ENCODE measurements around the gene PFN1.

Gene PFN1

GRCh38 chr17:4948166-4948930, at the start of gene PFN1:
PFN1 (minus strand) TSS chr17:4948530; CDS start chr17:4948394, 136 bp downstream.
- peak; percentile 86 for DNase-seq

DNA sequence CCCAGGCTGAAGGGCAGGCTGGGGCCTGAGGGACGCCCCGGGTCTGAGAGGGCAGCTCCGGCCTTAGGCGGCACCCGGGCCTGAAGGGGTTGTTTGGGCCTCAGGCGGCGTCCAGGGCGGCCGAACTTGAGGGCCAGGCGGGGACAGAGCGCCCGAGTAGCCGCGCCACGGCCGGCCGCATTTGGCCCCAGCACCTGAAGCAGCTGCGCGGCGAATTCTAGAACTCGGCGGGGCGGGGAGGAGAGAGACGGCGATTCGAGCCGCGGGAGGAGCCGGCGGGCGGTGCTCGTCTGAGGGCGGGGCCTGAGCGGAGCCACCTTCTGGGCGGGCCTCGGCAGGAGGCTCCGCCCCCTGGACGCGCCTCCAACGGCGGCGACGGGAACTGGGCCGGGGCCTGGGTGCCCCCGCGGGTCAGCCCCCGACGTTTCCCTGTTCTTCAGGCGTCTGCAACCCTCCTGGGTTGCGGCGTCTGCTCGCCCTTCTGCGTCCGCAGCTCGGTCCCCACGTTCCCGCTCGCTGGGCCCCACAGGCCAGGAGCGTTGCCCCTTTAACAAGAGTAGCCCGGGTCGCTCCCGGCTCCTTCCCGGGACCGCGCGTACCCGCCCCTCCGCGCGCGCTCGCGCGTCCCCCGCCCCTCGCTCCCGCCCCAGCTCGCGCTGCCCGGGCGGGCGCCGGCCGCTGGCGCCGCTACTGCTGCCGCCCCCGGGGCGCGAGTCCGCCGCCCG, 49.1 kb upstream of the PFN1 start, which contains the start of the genes INCA1 and KIF1C:
TSS of gene INCA1 (minus strand) at position 221 of the 725 bp plus-strand sequence. CDS start 3,085 bp downstream, outside the sequence.
TSS of gene KIF1C (plus strand) at position 649 of the 725 bp plus-strand sequence. CDS start 2,297 bp downstream, outside the sequence.
- DNase-seq, result peak; percentile 99

- no peak for DNase-seq
Observed at GRCh38 chr17:4994081-4994595, 45.8 kb upstream of the PFN1 start.

GRCh38 chr17:4987767-4988567, 39.6 kb upstream of the PFN1 start:
- no peak for DNase-seq

DNA sequence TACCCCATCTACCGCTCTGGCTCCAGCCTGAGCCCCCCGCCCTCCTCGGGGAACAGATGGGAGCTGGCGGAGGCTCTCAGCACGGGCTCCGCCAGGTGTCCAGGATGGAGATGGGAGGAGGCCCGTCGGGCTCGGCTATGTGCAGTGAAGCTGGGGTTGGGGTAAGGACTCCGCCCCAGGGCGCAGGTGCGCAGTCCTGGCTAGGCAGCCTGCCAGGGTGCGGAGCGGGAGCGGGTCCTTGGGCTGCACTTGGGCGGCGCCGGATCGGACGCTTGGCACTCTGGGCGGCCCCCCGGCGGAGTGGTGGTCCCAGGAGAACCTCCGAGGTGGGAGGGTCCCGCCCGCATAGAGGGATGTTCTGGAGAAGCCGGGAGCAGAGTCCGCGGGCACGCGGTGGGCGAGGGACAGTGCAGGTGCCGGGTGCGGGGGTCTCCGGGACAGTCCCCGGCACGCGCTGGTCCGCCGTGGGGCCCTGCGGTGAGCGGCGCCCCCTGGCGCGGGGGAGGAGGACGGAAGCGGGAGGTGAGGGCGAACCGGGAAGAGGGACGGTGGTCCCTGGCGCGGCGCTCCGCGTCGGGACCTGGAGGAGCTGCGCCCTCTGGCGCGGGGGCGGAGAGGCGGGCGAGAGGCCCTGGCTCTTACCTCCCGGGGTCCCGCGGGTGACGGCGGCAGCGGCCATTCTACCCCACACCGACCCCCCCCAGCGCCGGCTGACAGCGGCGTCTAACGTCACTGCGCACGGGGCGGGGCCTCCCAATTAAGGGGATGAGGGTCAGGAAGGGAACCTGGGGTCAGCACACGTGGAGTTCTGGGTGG, 38.8 kb upstream of the PFN1 start, which contains the start of gene CAMTA2:
TSS of gene CAMTA2 (minus strand) at position 725 of the 816 bp plus-strand sequence. CDS start 1,453 bp downstream, outside the sequence.
- peak; percentile 92 for DNase-seq

DNA sequence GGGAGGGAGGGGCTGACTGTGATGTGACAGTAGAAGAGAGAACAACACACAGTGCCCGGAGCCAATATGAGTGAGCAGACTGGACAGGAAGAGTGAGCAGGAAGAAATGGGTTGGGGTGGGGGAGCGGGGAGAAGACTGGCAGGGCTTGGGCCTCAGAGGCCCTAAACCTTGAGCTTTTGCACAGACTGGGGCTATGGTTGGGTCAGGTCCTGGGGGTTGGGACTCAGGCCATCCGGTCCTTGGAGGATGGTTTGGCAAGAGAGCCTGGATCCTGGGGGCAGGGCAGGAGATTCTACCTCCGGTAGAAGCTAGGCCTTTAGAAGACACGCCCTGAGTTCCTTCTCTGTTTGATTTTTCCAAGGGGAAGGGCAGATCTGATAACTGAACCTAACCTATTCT, 38.1 kb upstream of the PFN1 start:
- DNase-seq, result no peak

DNA sequence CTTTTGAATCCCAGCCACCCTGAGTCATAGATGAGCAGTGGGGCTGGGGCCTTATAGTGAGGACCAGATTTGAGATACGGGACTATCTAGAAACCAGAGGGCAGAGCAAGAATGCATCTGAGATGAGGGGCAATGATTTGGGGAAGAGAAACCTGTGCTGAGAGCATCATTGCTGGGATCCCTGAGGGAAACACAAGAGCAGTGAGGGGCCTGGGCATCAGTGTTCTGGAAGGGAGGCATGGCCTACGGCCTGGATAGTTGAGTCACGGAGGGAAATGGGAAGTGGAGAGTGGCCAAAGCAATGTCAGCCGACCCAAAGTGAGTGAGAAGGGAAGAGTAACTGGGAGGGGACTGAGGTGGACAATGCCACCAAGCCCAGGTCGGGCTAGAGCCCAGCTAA, 34.0 kb upstream of the PFN1 start:
- DNase-seq, result no peak

DNA sequence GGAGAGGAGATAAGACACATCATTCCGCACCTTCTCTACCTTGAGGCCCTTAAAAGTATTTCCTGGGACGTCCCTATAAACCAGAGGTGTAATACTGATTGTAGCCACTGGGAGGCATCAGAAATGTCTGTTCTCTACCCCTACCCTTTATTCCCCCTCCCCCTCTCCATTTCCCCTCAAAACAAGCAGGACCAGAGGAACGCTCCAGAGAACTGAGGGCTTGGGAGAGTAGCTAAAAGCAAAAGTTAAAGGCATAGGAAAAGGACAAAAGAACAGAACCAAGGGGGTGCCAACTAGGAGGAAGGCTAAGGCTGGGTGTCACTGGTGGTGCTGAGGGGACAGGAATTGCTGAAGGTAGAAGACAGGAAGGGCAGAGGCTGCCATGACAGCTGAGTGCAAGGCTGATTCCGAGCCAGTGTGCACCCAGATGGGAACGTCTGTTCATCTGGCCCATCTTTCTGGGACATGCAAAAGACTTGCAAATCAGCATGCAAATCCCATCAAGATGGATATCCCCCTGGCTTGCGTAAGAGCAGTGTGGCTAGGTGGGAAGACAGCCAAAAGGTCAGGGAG, 32.4 kb upstream of the PFN1 start:
- DNase-seq, result peak; percentile 68

DNA sequence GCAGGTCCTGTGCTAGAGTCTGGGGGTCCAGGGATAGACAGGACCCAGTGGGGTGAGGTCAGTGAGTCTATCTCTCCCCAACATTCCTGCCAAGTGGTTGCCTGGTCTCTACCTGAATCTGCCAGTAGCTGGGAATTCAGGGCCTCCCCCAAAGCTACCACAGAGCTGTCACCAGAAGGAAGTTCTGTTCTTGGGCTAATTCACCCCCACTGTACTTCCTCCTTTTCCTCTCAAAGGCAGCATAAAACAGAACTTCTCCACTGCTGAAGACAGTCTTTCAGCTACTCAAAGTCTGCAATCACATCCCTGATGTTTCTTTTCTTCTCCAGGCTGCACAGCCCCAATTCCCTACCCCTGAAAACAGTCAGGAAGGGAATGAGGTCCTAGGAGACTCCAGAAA, 30.4 kb upstream of the PFN1 start:
- DNase-seq, result no peak

DNA sequence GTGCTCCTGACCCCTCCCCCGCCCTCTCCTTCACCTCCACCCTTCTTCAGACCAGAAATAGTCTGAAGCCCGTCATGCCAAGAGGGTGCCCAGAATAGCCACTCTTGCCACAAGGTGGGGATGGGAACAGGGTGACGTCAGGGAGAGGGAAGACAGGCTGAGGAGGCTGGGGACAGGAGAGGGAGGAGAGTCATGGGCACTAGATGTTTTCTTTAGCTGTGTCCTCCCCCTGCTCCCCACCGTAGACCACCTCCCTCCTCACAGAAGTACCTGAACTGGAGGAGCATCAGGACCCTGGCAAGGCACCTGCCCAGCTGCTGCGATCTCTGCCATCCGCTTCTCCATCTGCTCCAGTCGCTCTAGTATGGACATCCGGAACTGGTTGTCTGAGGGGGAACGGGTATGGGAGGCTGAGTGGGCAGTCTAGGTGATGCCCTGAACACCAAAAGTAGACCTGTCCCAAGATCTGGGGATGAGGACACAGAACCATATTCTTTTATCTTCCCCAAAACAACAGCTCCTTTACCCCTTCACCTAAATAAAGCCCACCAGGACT, 25.9 kb upstream of the PFN1 start:
- DNase-seq, result no peak

GRCh38 chr17:4973256-4974114, 25.2 kb upstream of the PFN1 start:
- DNase-seq, result no peak

GRCh38 chr17:4972752-4973151, 24.4 kb upstream of the PFN1 start:
- DNase-seq, result no peak

DNA sequence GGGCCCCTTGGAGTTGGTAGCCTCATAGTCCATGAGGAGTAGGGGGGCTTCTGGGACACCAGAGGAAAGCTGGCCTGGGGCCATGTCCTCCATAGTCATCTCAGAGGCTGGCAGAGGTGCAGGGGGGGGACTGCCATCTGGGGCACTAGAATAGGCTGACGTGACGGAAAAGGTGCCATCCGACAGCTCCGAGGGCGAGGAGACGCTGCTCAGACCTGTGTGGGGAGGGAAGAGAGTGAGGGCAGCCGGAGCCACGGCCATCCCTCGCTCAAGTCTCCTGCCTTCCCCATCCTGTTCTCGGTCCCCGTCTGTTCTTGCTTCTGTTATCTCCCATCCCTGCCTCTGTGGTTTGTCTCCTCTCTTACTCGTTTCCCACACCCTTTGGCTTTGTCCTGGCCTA, 24.0 kb upstream of the PFN1 start:
- no peak for DNase-seq

DNA sequence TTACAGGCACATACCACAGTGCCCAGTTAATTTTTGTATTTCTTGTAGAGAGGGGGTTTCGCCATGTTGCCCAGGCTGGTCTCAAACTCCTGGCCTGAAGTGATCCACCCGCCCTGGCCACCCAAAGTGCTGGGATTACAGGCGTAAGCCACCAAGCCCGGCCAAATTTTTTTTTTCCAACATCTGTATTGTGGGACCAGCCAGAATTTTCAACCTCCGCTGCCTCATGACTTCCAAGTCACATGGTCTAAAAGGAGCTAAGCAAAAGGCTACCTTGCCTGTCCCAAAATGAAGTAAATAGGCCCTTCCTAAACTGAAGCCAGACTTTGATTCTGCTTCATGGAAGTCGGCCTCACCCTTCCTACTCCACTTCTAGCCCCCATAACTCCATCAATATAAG, 23.5 kb upstream of the PFN1 start:
- no peak for DNase-seq

DNA sequence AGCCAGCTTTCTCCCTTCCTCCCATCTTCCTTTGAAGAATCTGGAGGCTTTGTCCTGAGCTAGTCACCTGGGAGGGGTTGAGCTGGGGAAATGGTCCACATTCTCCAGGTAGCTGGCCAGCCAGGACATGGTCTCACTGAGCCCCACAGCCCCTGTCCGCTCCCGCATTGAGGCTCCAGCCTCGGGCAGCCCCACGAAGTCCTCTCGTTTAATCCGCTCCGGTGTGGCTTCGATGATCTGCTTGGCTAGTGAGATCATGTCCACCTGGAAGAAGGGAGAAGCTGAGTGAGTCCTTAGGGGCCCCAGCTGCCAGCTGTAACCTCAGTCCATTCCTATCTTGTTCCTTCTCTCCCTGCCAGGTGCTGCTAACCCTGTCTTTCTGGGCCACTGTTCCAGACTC, 21.9 kb upstream of the PFN1 start:
- DNase-seq, result no peak

- no peak for DNase-seq
Observed at GRCh38 chr17:4969551-4970173, 21.3 kb upstream of the PFN1 start.

DNA sequence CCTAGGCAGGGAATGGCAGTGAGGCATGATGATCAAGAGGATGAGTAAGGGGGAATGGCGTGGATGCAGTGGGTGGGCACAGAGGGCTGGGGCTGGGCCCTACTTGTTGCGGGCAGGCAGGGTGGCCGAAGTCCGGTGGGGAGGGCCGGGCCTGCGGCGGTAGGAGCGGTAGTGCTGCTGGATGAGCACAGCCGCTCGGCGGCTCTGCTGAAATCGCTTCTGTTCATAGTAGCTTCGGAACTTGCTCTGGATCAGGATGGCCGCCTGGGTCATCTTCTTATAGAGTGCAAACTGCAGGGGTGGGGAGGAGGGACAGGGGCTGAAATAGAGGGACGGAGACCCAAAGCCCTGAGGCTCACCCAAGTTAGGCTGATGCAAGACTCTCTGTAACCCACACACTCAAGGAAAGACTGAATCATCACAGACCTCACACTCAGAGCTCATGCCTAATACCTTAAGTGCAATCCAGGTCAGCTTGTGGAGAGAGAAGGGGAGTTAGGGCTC, 20.8 kb upstream of the PFN1 start:
- DNase-seq, result no peak

DNA sequence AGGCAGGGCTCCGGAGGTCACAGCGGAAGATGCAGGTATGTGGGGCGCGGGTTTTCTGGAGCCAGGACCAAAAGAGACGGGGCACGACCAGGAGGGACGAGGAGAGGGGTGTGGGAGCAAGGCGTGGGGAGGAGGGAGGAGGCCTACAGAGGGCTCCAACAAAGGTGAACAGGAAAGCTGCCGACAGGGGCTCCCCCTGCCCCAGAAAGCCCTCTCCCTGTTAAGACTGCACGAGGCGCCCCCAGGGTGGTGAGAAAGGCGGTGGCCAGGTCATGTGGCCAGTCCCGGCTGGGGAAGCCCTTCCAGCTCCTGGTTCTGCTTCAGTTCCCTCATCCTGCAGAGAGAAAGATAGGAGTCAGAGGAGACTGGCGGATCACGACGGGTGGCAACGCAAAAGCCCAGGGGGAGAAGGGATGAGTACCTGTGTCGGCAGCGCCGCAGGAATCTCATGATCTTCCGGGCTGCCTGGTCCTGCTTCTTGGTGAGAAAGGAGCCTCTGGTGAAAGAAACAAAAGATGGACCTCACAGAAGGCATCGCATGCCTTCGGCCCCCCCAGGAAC, 20.2 kb upstream of the PFN1 start:
- DNase-seq, result peak; percentile 75

All from retina (tissue), 1 donor.